Activated gamma-delta T cell (primary cell): ENCODE results near the gene PTOV1.
A peak's percentile ranks its signal among the peaks of the same experiment; 100 is the strongest.

Source experiments
- DNase-seq: peaks from one replicate; lab custom pipeline; 2025; lab: John Stamatoyannopoulos, UW

Gene PTOV1

GRCh38 chr19:49858088-49858985 lies 7.4 kb downstream of the PTOV1 start:
- no peak for DNase-seq

GRCh38 chr19:49859682-49860335 lies 8.8 kb downstream of the PTOV1 start:
- DNase-seq = no peak

- no peak for DNase-seq
Measured at GRCh38 chr19:49860336-49861102, 9.6 kb downstream of the PTOV1 start.

GRCh38 chr19:49861107-49861506 lies 10.1 kb downstream of the PTOV1 start:
- DNase-seq = no peak

GRCh38 chr19:49861541-49862378 lies 10.8 kb downstream of the PTOV1 start:
- DNase-seq = no peak

- no peak for DNase-seq
Measured at GRCh38 chr19:49862391-49863253, 11.7 kb downstream of the PTOV1 start.

GRCh38 chr19:49863254-49863934 lies 12.4 kb downstream of the PTOV1 start:
- no peak for DNase-seq

GRCh38 chr19:49863935-49864320 lies 13.0 kb downstream of the PTOV1 start:
- no peak for DNase-seq

- DNase-seq = no peak
Measured at GRCh38 chr19:49864890-49865289, 13.9 kb downstream of the PTOV1 start.

GRCh38 chr19:49866933-49867782 lies 16.2 kb downstream of the PTOV1 start, which contains the start of gene PNKP:
Gene PNKP, minus strand, starts transcription at chr19:49867576. Its CDS starts 372 bp downstream, at chr19:49867204.
- peak; percentile 78 for DNase-seq

GRCh38 chr19:49869009-49869483 lies 18.1 kb downstream of the PTOV1 start:
- DNase-seq = no peak

GRCh38 chr19:49869484-49870308 lies 18.7 kb downstream of the PTOV1 start:
- DNase-seq = peak; percentile 75

- no peak for DNase-seq
Measured at GRCh38 chr19:49870309-49870901, 19.4 kb downstream of the PTOV1 start.

- no peak for DNase-seq
Measured at GRCh38 chr19:49871349-49871985, 20.5 kb downstream of the PTOV1 start.

GRCh38 chr19:49872245-49873128 lies 21.5 kb downstream of the PTOV1 start:
- DNase-seq = no peak

- DNase-seq = no peak
Measured at GRCh38 chr19:49873129-49873521, 22.2 kb downstream of the PTOV1 start.
